Heart left ventricle (tissue), 16 donors: ENCODE results near the gene PIK3R6. TPM values are rescaled to one million over a fixed set of nuclear protein-coding genes. Genes with fewer than 3 reads are reported as not detected.

Source experiments
- ATAC-seq, 4 donors: fragments of 200-7000 bp; cut with Tn5 transposase; one replicate each; pipeline ENCODE4 v1.9.1; 2020 to 2022; ENCODE audit warnings: moderate library complexity in 4 of 4, mild to moderate bottlenecking in 3 of 4, moderate number of reproducible peaks in 1 of 4
- DNase-seq, 5 donors: peaks; one replicate each; pipeline ENCODE4 v3.0.0-alpha.2; 2020
- H3K27ac ChIP-seq, 12 donors: fragments of 200-600 bp; sonication (generic) in 4 of 12; one replicate each; pipeline versions ENCODE4 v1.5.0 to v1.8.0; 2016 to 2022; ENCODE audit warnings: mild to moderate bottlenecking in 2 of 12
- H3K27me3 ChIP-seq, 9 donors: fragments of 200-600 bp; sonication (generic) in 2 of 9; one replicate each; pipeline versions ENCODE4 v1.5.1 to v1.8.0; 2016 to 2022; ENCODE audit warnings: mild to moderate bottlenecking in 3 of 9
- H3K36me3 ChIP-seq, 9 donors: fragments of 200-600 bp; sonication (generic) in 2 of 9; one replicate each; pipeline versions ENCODE4 v1.5.0 to v1.8.0; 2018 to 2022; ENCODE audit warnings: mild to moderate bottlenecking in 2 of 9
- H3K4me1 ChIP-seq, 12 donors: fragments of 200-600 bp; sonication (generic) in 4 of 12; one replicate each; pipeline versions ENCODE4 v1.5.0 to v1.8.0; 2016 to 2022; ENCODE audit warnings: mild to moderate bottlenecking in 3 of 12
- H3K4me3 ChIP-seq, 12 donors: fragments of 200-600 bp; sonication (generic) in 4 of 12; one replicate each; pipeline versions ENCODE4 v1.5.0 to v1.8.0; 2017 to 2022; ENCODE audit warnings: mild to moderate bottlenecking in 9 of 12, moderate library complexity in 4 of 12
- H3K9me3 ChIP-seq, 12 donors: fragments of 200-600 bp; sonication (generic) in 4 of 12; one replicate each; pipeline versions ENCODE4 v1.5.0 to v1.8.0; 2016 to 2022; ENCODE audit warnings: mild to moderate bottlenecking in 1 of 12
- CTCF ChIP-seq, 12 donors: fragments of 200-600 bp; sonication (generic) in 4 of 12; IDR thresholded peaks; one replicate each; pipeline versions ENCODE4 v1.5.0 to v1.8.0; 2018 to 2022; ENCODE audit warnings: antibody characterized with exemption in 12 of 12, mild to moderate bottlenecking in 5 of 12
- POLR2A ChIP-seq, 2 donors: fragments of 450-650 bp; IDR thresholded peaks; one replicate each; pipeline ENCODE4 v1.6.1; 2017; ENCODE audit warnings: antibody characterized with exemption in 2 of 2, mild to moderate bottlenecking in 2 of 2, moderate library complexity in 2 of 2
- WGBS, 4 donors: extraction: QIAGEN DNeasy Blood & Tissue Kit in 2 of 4; methylation state at CpG; one replicate each; pipeline versions ENCODE4 v1.1.5 to v1.1.7; 2013 to 2018; 5-methylcytosine and 5-hydroxymethylcytosine counted together
- intact Hi-C, 10 donors: fragments of 100-400 bp; cut with DNase I; formaldehyde crosslinking; loops; one replicate each; pipeline versions ENCODE4 v1.11.1 to v1.14.2; 2022
- polyA plus RNA-seq, 2 donors: library from polyadenylated mRNA; stranded (reverse); fragments of 200-250 nt; gene quantifications; one replicate each; pipeline ENCODE4 v1.2.3, GENCODE V29; 2013
- total RNA-seq, 9 donors: library from RNA; depleted of rRNA in 2 of 9; stranded (reverse); fragments of >200 nt in 2 of 9; fragmentation: NEBNext Ultra II Directional in 3 of 9; extraction: Animal tissue kit (Norgen Biotek cat#: 25700) in 3 of 9; gene quantifications; one replicate each; pipeline versions ENCODE4 v1.1.0 to v1.2.4, GENCODE V29; 2016 to 2023
- donor health status: ischemic (EF 13 %, LVEDD 7.1; RV severe dilation, severe dysfunction).
- donor health status: healthy with polysubstance abuse.
- donor health status: DM: no; HTN: yes; CAD: no.
- donor health status: DM: no; HTN: no; CAD: no.
- donor health status: ischemic (EF 25% LVEDD 6.9; RV normal size, moderate dysfunction).
- donor health status: ischemic (EF 25% LVEDD 5.7; RV mildly dilated, moderate dysfunction).
- donor health status: healthy.
- donor health status: DM: yes; HTN: yes; CAD: no.
- donor health status: ischemic (EF 35%, LVEDD 5.7; RV mildly dilated, moderate dysfunction).
- donor health status: nonischemic (EF 11% LVEDD 7.7; RV severe dilation, severe dysfunction).
- donor health status: DM: yes; HTN: yes; CAD: no.
- donor health status: PGD.
- donor health status: ischemic (EF 29% LVEDD 5.4; RV normal size, mild dysfunction).
- donor health status: nonischemic (EF 23%, LVEDD 6.1; RV moderate dilation, normal function).

PIK3R6 gene
- total and polyA plus RNA-seq, 11 donors = 0.21 to 5.4 (median 1.0) TPM

GRCh38 chr17:8782176-8782575 lies 85.3 kb downstream of the PIK3R6 start:
- no peaks in the 10 kb centered on the region for H3K27me3 ChIP-seq
- no peak for TF ChIP-seq POLR2A (IDR thresholded peaks at IDR 0.05)
- TF ChIP-seq CTCF (IDR thresholded peaks at IDR 0.05) = no peak
- peaks cover 0 to 18% (median 0%) of the 10 kb centered on the region in 12 donors for H3K4me1 ChIP-seq
- H3K27ac ChIP-seq = peak overlapping the region in 1 of 12 donors; percentile 22
- H3K4me3 ChIP-seq = no peak overlapping the region
- no peaks in the 10 kb centered on the region for H3K36me3 ChIP-seq
- H3K9me3 ChIP-seq = peaks cover 0 to 8% (median 0%) of the 10 kb centered on the region in 12 donors
- DNase-seq (no peak), ATAC-seq (no peak)
- intact Hi-C loops = loop anchor here in 1 of 10 donors (10.0 kb wide), 1 partner anchor 367 kb away; no protein-coding TSS in a partner anchor
- 94 to 100% (median 99%) methylated on average over 1 of the region's 1 CpG for WGBS, 4 donors

GRCh38 chr17:8781776-8782175 lies 85.7 kb downstream of the PIK3R6 start:
- TF ChIP-seq CTCF (IDR thresholded peaks at IDR 0.05) (no peak), POLR2A (IDR thresholded peaks at IDR 0.05) (no peak)

GRCh38 chr17:8776881-8777280 lies 90.6 kb downstream of the PIK3R6 start:
- Histone ChIP-seq H3K27ac (peak overlapping the region in 2 of 12 donors; percentile 11 to 28), H3K27me3 (no peaks in the 10 kb centered on the region), H3K4me1 (peaks cover 0 to 25% (median 0%) of the 10 kb centered on the region in 12 donors), H3K9me3 (peaks cover 0 to 12% (median 0%) of the 10 kb centered on the region in 12 donors), H3K36me3 (no peaks in the 10 kb centered on the region), H3K4me3 (no peak overlapping the region)
- intact Hi-C loops = no loop called here
- TF ChIP-seq CTCF (IDR thresholded peaks at IDR 0.05) = no peak
- TF ChIP-seq POLR2A (IDR thresholded peaks at IDR 0.05) = no peak
- DNase-seq (no peak), ATAC-seq (no peak)
- WGBS, 4 donors = 68 to 89% (median 82%) methylated on average over 1 of the region's 1 CpG

More at GRCh38 chr17:8781776-8782175, 85.7 kb downstream of the PIK3R6 start:
- ATAC-seq (no peak), DNase-seq (no peak)
- intact Hi-C loops = loop anchor here in 1 of 10 donors (10.0 kb wide), 1 partner anchor 367 kb away; no protein-coding TSS in a partner anchor
- WGBS, 4 donors = 83 to 93% (median 89%) methylated on average over 4 of the region's 4 CpGs
- H3K4me3 ChIP-seq = no peak overlapping the region
- H3K27me3 ChIP-seq = no peaks in the 10 kb centered on the region
- H3K36me3 ChIP-seq = no peaks in the 10 kb centered on the region
- peaks cover 0 to 8% (median 0%) of the 10 kb centered on the region in 12 donors for H3K9me3 ChIP-seq
- peak overlapping the region in 1 of 12 donors; percentile 22 for H3K27ac ChIP-seq
- H3K4me1 ChIP-seq = peaks cover 0 to 22% (median 0%) of the 10 kb centered on the region in 12 donors

- H3K27me3 ChIP-seq = no peaks in the 10 kb centered on the region
- intact Hi-C loops = no loop called here
- DNase-seq = no peak
- peaks cover 0 to 22% (median 0%) of the 10 kb centered on the region in 12 donors for H3K4me1 ChIP-seq
- no peak overlapping the region for H3K4me3 ChIP-seq
- TF ChIP-seq POLR2A (IDR thresholded peaks at IDR 0.05) (no peak), CTCF (IDR thresholded peaks at IDR 0.05) (no peak)
- no peaks in the 10 kb centered on the region for H3K36me3 ChIP-seq
- peak overlapping the region in 1 of 12 donors; percentile 11 for H3K27ac ChIP-seq
- no peak for ATAC-seq
- peaks cover 0 to 12% (median 0%) of the 10 kb centered on the region in 12 donors for H3K9me3 ChIP-seq
Measured at GRCh38 chr17:8776248-8776647, 91.2 kb downstream of the PIK3R6 start.
